Sigmoid colon (tissue), 7 donors: Measurements from ENCODE around the gene RCOR1. TPM values are rescaled to one million over a fixed set of nuclear protein-coding genes. Genes with fewer than 3 reads are reported as not detected.

Experiments used
- DNase-seq: peaks from one replicate; pipeline ENCODE4 v3.0.0-alpha.2; 2019
- H3K27ac ChIP-seq, 4 donors: fragments of 200-600 bp; sonication (generic); one replicate each; pipeline ENCODE4 v1.5.1; 2016 to 2019; ENCODE audit warnings: mild to moderate bottlenecking in 1 of 4
- H3K27me3 ChIP-seq, 3 donors: fragments of 200-600 bp; sonication (generic); one replicate each; pipeline ENCODE4 v1.5.1; 2019; ENCODE audit warnings: mild to moderate bottlenecking in 1 of 3
- H3K36me3 ChIP-seq, 4 donors: fragments of 200-600 bp; sonication (generic); one replicate each; pipeline ENCODE4 v1.5.1; 2016 to 2019
- H3K4me1 ChIP-seq, 4 donors: fragments of 200-600 bp; sonication (generic); one replicate each; pipeline ENCODE4 v1.5.1; 2017 to 2019
- H3K4me3 ChIP-seq, 4 donors: fragments of 200-600 bp; sonication (generic); one replicate each; pipeline ENCODE4 v1.5.1; 2017 to 2019; ENCODE audit warnings: mild to moderate bottlenecking in 2 of 4, moderate library complexity in 1 of 4
- H3K9me3 ChIP-seq, 4 donors: fragments of 200-600 bp in 3 of 4; sonication (generic) in 3 of 4; one replicate each; pipeline versions ENCODE4 v1.5.1 to v1.6.1; 2013 to 2019
- EP300 ChIP-seq, 4 donors: sonication (generic); formaldehyde crosslinking; IDR thresholded peaks; one replicate each; pipeline ENCODE4 v1.6.1; 2017; ENCODE audit warnings: antibody characterized with exemption in 4 of 4
- POLR2A ChIP-seq, 2 donors: fragments of 450-650 bp; IDR thresholded peaks; one replicate each; pipeline ENCODE4 v1.6.1; 2016; ENCODE audit warnings: antibody characterized with exemption in 2 of 2, mild to moderate bottlenecking in 2 of 2, moderate library complexity in 2 of 2
- POLR2AphosphoS5 ChIP-seq, 4 donors: sonication (generic); formaldehyde crosslinking; IDR thresholded peaks; one replicate each; pipeline ENCODE4 v1.6.1; 2017; ENCODE audit warnings: antibody characterized with exemption in 4 of 4
- WGBS, 2 donors: extraction: QIAGEN DNeasy Blood & Tissue Kit; methylation state at CpG; one replicate each; pipeline ENCODE4 v1.1.7; 2013; 5-methylcytosine and 5-hydroxymethylcytosine counted together
- intact Hi-C: fragments of 100-400 bp; cut with DNase I; formaldehyde crosslinking; loops from one replicate; pipeline ENCODE4 v1.15.1; 2023
- polyA plus RNA-seq, 3 donors: library from polyadenylated mRNA; stranded (reverse); fragments of 200-250 nt; gene quantifications; one replicate each; pipeline ENCODE4 v1.2.3, GENCODE V29; 2013
- total RNA-seq, 4 donors: library from RNA; depleted of rRNA; stranded (reverse); fragments of >200 nt; gene quantifications; one replicate each; pipeline ENCODE4 v1.1.0, GENCODE V29; 2016
- TF ChIP-seq, protein P1 (sequence below), 4 experiments: fragments of 450-650 bp in 3 of 4; fragments of 200-600 bp in 1 of 4; IDR thresholded peaks; one replicate each; pipeline ENCODE4 v1.5.1; 2016 to 2019; ENCODE audit warnings: antibody characterized with exemption in 4 of 4, mild to moderate bottlenecking in 3 of 4, moderate library complexity in 2 of 4
- donor health status: healthy with polysubstance abuse.
- donor health status: Bipolar disorder and iron deficiency.
- donor health status: healthy.

Gene RCOR1
- total and polyA plus RNA-seq, 7 donors, result 7.2 to 12.5 (median 11.8) TPM

DNA sequence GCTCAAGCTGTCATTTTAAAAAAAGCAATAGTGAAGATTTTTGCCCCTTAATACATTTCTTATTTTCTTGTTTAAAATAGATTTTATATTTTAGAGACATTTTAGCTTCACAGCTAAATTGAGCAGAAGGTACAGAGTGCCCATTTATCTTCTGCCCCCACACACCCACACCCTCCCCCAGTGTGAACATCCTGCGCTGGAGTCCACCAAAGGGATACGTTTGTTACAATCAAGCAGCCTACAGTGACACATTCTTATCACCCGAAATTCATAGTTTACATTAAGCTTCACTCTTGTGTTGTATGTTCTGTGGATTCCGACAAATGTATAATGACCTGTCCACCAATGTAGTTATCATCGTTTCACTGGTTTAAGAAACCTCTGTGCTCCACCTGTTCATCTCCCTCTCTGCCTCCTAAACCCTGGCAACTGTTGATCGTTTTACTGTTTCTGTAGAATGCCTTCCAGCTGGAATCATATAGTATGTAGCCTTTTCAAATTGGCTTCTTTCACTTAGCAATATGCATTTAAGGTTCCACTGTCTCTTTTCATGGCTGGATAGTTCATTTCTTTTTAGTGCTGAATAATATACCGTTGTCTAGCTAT is 93.8 kb downstream of the RCOR1 start:
- DNase-seq, result no peak
- WGBS, 2 donors, result 84 to 87% methylated on average over 7 of the region's 7 CpGs
- H3K4me1 ChIP-seq, result peaks cover 0 to 8% (median 3%) of the 10 kb centered on the region in 4 donors
- TF ChIP-seq POLR2AphosphoS5 (IDR thresholded peaks at IDR 0.05) (no peak), EP300 (IDR thresholded peaks at IDR 0.05) (no peak), POLR2A (IDR thresholded peaks at IDR 0.05) (no peak)
- TF ChIP-seq, protein P1, sequence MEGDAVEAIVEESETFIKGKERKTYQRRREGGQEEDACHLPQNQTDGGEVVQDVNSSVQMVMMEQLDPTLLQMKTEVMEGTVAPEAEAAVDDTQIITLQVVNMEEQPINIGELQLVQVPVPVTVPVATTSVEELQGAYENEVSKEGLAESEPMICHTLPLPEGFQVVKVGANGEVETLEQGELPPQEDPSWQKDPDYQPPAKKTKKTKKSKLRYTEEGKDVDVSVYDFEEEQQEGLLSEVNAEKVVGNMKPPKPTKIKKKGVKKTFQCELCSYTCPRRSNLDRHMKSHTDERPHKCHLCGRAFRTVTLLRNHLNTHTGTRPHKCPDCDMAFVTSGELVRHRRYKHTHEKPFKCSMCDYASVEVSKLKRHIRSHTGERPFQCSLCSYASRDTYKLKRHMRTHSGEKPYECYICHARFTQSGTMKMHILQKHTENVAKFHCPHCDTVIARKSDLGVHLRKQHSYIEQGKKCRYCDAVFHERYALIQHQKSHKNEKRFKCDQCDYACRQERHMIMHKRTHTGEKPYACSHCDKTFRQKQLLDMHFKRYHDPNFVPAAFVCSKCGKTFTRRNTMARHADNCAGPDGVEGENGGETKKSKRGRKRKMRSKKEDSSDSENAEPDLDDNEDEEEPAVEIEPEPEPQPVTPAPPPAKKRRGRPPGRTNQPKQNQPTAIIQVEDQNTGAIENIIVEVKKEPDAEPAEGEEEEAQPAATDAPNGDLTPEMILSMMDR (IDR thresholded peaks at IDR 0.05), result no peak
- no peaks in the 10 kb centered on the region for H3K9me3 ChIP-seq
- intact Hi-C loops, result no loop called here
- H3K36me3 ChIP-seq, result no peaks in the 10 kb centered on the region
- H3K27me3 ChIP-seq, result no peaks in the 10 kb centered on the region
- H3K27ac ChIP-seq, result no peak overlapping the region
- H3K4me3 ChIP-seq, result no peak overlapping the region

DNA sequence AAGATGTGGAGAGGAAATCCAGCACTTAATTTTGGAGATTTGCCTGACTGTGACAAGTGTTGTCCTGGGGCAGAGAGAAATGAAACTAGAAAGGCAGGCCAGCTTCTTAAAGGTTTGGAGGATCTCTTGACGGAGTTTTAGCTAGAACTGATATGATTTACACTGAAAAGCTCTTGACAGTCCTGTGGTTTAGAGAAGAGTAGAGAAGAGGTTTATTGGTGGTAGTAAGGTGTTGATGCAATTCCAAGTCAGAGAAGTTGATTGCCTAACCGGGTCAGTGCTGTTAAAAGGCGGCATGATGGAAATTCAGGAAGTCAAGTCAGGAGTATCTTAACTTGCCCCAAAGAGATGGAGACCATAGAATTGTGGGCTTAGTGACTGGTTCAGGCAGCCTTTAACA is 95.8 kb downstream of the RCOR1 start:
- Histone ChIP-seq H3K27me3 (no peaks in the 10 kb centered on the region), H3K27ac (no peak overlapping the region), H3K4me1 (peaks cover 0 to 8% (median 5%) of the 10 kb centered on the region in 4 donors), H3K36me3 (no peaks in the 10 kb centered on the region), H3K9me3 (no peaks in the 10 kb centered on the region), H3K4me3 (no peak overlapping the region)
- 71 to 78% methylated on average over 3 of the region's 3 CpGs for WGBS, 2 donors
- TF ChIP-seq, protein P1 (IDR thresholded peaks at IDR 0.05), result no peak
- no peak for TF ChIP-seq POLR2AphosphoS5 (IDR thresholded peaks at IDR 0.05)
- no peak for TF ChIP-seq EP300 (IDR thresholded peaks at IDR 0.05)
- no peak for TF ChIP-seq POLR2A (IDR thresholded peaks at IDR 0.05)
- no peak for DNase-seq
- intact Hi-C loops, result no loop called here

DNA sequence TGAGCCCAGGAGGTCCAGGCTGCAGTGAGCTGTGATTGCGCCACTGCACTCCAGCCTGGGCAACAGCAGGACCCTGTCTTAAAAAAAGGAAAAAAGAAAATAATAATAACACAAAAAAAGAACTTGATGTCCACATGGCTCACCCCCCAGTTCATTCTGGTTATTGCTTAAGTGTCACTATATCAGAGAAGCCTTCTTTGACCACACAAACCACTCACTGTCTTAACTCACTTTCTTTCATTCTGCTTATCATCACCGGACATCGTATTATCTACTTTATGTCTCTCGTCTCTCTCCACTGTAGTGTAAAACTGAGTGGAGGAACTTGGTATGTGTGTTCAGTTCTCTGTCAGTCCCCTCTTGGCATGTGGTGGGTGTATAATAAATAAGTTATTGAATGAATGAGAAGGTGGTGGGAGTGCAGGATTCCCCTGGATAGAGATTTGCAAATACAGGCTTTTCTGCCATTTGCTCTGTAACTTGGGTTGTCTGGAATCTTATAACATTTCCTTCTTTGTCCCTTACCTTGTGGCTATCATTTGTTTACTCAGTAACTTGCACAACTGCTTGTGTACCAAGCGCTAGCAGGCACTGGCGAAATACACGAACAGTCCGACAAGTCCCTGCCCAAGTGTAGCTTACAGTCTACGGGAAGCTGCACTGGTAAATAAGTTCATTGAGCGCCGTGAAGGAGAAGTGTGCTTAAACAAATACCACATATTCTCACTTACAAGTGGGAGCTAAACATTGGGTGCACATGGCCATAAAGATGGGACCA is 98.2 kb downstream of the RCOR1 start:
- no peak for DNase-seq
- 72 to 87% methylated on average over 11 of the region's 11 CpGs for WGBS, 2 donors
- H3K4me3 ChIP-seq, result no peak overlapping the region
- no peaks in the 10 kb centered on the region for H3K36me3 ChIP-seq
- H3K27ac ChIP-seq, result no peak overlapping the region
- no peaks in the 10 kb centered on the region for H3K27me3 ChIP-seq
- no peaks in the 10 kb centered on the region for H3K9me3 ChIP-seq
- H3K4me1 ChIP-seq, result peaks cover 0 to 19% (median 10%) of the 10 kb centered on the region in 4 donors
- intact Hi-C loops, result loop anchor here (5.0 to 10.0 kb wide), 2 partner anchors 87 to 166 kb away; partner anchors contain the start of gene TRAF3
- TF ChIP-seq, protein P1 (IDR thresholded peaks at IDR 0.05), result no peak
- TF ChIP-seq EP300 (IDR thresholded peaks at IDR 0.05) (no peak), POLR2A (IDR thresholded peaks at IDR 0.05) (no peak), POLR2AphosphoS5 (IDR thresholded peaks at IDR 0.05) (no peak)

DNA sequence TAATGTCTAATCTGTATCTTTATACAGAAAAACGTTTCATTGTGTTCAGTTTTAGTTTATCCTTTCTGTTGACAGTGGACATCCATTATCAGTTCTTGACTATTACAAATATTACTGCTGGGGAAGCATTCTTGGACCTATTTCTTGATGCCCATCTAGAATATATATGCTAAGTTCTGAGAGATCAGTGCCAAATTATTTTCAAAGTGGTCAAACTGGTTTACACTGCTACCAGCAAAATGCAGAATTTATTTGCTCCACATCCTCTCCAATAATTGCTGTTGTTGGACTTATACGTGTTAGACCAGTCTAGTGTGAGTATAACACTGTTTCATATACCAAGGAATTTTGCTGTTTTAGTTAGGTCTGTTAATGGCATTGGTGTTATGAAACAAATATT is 99.3 kb downstream of the RCOR1 start:
- Histone ChIP-seq H3K27me3 (no peaks in the 10 kb centered on the region), H3K27ac (no peak overlapping the region), H3K4me3 (no peak overlapping the region), H3K36me3 (no peaks in the 10 kb centered on the region), H3K4me1 (peaks cover 0 to 20% (median 12%) of the 10 kb centered on the region in 4 donors), H3K9me3 (no peaks in the 10 kb centered on the region)
- no peak for DNase-seq
- 21 to 51% methylated on average over 2 of the region's 2 CpGs for WGBS, 2 donors
- intact Hi-C loops, result loop anchor here (5.0 to 10.0 kb wide), 2 partner anchors 86 to 167 kb away; partner anchors contain the start of gene TRAF3
- no peak for TF ChIP-seq EP300 (IDR thresholded peaks at IDR 0.05)
- TF ChIP-seq, protein P1 (IDR thresholded peaks at IDR 0.05), result no peak
- no peak for TF ChIP-seq POLR2A (IDR thresholded peaks at IDR 0.05)
- TF ChIP-seq POLR2AphosphoS5 (IDR thresholded peaks at IDR 0.05), result no peak
